GM23248 (cell line): Measurements from ENCODE around the gene CPA1.

Experiments
- EZH2 ChIP-seq: fragments of 200-600 bp; sonication (generic); IDR thresholded peaks from 2 replicates; pipeline ENCODE4 v1.6.1; 2018; ENCODE audit warnings: antibody characterized with exemption, mild to moderate bottlenecking; ENCODE audit not compliant: insufficient read depth, poor library complexity, severe bottlenecking
- EZH2phosphoT487 ChIP-seq: fragments of 200-600 bp; sonication (generic); IDR thresholded peaks from 2 replicates; pipeline ENCODE4 v1.6.1; 2018; ENCODE audit warnings: antibody characterized with exemption, moderate library complexity, mild to moderate bottlenecking, low read depth; ENCODE audit not compliant: insufficient read depth

DNA sequence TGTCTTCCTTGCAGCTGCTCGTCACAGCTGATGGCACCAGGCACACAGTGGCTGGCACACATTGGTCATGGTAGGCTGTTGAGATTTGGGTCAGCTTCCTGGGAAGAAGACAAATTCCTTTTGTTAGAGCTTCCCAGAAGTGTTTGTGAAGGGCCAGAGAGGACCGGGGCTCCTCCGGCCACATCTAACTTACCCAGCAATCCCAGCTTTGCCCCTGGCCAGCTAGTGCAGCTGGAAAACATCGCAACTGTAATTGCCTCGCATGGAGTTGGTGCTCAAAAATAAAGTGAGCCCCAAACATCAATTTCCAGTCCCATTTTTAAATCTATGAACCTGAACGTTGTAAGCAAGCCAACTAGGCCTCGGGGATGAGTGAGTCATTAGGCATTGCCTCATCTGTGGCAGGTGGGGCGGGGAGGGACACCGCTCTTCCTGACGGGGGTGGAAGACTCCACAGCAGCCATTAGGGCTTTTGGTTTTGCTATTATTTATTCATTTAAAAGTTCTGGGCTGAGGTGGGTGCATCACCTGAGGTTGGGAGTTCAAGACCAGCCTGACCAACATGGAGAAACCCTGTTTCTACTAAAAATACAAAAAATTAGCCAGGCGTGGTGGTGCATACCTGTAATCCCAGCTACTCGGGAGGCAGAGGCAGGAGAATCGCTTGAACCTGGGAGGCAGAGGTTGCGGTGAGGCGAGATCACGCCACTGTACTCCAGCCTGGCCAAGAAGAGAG lies 23.2 kb upstream of the CPA1 start:
- TF ChIP-seq EZH2: no peak
- no peak for TF ChIP-seq EZH2phosphoT487
